ENCODE results near the gene TNRC6B. TPM values are rescaled to one million over a fixed set of nuclear protein-coding genes. Genes with fewer than 3 reads are reported as not detected.
"Not testable (repeated sequence)": the region's sequence is repeated elsewhere in the genome, so short reads cannot be mapped to it uniquely, and the experiment has no call there.

Gene TNRC6B
- total RNA-seq, 1 donor = 26.4 TPM

DNA sequence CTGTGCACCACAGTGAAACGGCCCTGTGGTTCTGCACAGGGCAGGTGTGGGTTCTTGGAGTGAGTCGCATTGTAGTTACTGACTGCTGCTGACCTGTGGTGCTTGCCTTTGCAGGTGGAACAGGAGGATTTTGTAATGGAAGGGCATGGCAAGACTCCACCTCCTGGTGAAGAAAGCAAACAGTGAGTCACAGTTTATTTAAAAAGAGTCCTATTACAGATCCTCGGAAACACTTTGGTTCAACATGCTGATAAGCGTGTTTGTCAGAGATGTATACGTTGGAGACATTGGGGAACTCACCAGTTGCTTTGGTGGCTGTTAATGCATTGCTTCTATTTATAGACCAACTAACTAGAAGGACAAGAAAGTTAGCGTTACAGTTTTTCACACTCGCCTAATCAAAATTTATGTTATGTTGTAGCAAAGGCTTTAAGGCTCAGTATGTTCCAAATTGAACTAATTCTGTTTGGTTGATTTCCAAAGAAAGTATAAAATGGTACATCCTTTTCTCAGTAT lies 21.7 kb upstream of the TNRC6B start:
- Histone ChIP-seq H3K4me2 (ENCODE audit: insufficient read depth, low read length) (no peak overlapping the region), H3K36me3 (ENCODE audit: insufficient read depth, low read length) (no peaks in the 10 kb centered on the region), H2AFZ (ENCODE audit: low read length) (no peak overlapping the region), H4K20me1 (ENCODE audit: insufficient read depth, low read length) (no peaks in the 10 kb centered on the region), H3K4me3 (ENCODE audit: insufficient read depth, low read length) (no peak overlapping the region), H3K27me3 (ENCODE audit: insufficient read depth, low read length) (no peaks in the 10 kb centered on the region), H3K4me1 (ENCODE audit: insufficient read depth, low read length) (no peaks in the 10 kb centered on the region), H3K9me3 (ENCODE audit: low read depth, low read length) (no peaks in the 10 kb centered on the region), H3K79me2 (ENCODE audit: insufficient read depth, low read length) (no peaks in the 10 kb centered on the region), H3K27ac (ENCODE audit: low read depth, low read length) (no peak overlapping the region)
- DNase-seq (ENCODE audit: insufficient read length, low spot score, missing footprints) = peak; percentile 60
- TF ChIP-seq, protein P1, sequence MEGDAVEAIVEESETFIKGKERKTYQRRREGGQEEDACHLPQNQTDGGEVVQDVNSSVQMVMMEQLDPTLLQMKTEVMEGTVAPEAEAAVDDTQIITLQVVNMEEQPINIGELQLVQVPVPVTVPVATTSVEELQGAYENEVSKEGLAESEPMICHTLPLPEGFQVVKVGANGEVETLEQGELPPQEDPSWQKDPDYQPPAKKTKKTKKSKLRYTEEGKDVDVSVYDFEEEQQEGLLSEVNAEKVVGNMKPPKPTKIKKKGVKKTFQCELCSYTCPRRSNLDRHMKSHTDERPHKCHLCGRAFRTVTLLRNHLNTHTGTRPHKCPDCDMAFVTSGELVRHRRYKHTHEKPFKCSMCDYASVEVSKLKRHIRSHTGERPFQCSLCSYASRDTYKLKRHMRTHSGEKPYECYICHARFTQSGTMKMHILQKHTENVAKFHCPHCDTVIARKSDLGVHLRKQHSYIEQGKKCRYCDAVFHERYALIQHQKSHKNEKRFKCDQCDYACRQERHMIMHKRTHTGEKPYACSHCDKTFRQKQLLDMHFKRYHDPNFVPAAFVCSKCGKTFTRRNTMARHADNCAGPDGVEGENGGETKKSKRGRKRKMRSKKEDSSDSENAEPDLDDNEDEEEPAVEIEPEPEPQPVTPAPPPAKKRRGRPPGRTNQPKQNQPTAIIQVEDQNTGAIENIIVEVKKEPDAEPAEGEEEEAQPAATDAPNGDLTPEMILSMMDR (IDR thresholded peaks at IDR 0.05; ENCODE audit: extremely low read depth, low read depth, low read length) = peak; percentile 16

DNA sequence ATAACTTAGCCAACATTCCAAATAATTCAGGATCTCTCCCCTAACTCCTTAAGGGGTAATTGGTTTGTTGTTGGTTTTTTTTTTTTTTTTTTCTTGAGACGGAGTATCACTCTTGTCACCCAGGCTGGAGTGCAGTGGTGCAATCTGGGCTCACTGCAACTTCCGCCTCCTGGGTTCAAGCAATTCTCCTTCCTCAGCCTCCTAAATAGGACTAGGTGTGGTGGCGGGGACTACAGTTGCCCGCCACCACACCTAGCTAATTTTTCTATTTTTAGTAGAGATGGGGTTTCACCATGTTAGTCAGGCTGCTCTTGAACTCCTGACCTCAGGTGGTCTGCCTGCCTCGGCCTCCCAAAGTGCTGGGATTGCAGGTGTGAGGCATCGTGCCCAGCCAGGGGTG lies 21.0 kb upstream of the TNRC6B start:
- H3K9me3 ChIP-seq (ENCODE audit: low read depth, low read length); DNase-seq (ENCODE audit: insufficient read length, low spot score, missing footprints); H3K79me2 ChIP-seq (ENCODE audit: insufficient read depth, low read length); H3K4me3 ChIP-seq (ENCODE audit: insufficient read depth, low read length); H3K27ac ChIP-seq (ENCODE audit: low read depth, low read length); H3K27me3 ChIP-seq (ENCODE audit: insufficient read depth, low read length); H3K36me3 ChIP-seq (ENCODE audit: insufficient read depth, low read length); H3K4me1 ChIP-seq (ENCODE audit: insufficient read depth, low read length); H4K20me1 ChIP-seq (ENCODE audit: insufficient read depth, low read length); H3K4me2 ChIP-seq (ENCODE audit: insufficient read depth, low read length); H2AFZ ChIP-seq (ENCODE audit: low read length): not testable (repeated sequence)

DNA sequence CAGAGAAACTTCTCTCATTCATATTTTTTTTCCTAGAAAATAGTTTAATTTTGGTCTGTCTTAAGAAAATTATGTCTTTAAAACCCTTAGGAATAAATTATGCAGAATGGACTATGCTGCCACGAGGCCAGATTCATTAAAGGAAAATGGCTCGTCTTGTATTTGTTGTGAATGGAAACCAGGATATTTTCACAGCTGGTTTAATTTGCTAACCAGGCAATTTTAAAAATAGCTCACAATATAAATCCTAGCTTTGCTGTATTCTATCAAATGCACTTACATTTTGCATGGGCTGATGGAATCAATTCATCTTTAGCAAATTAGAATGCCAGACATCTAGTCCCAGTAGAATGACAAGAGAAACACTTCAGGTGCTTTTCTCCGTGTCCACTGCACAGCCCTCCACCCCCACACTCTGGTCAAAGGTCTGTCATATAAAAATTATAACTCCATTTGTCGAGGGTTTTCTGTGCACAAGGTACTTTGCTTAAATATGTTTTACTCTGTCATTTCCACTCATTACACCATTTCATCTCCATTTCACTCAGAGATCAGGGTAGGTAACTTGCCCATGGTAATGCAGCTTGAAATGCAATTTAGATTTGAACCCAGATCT lies 20.3 kb upstream of the TNRC6B start:
- Histone ChIP-seq H3K27ac (ENCODE audit: low read depth, low read length) (no peak overlapping the region), H3K4me3 (ENCODE audit: insufficient read depth, low read length) (no peak overlapping the region), H3K4me1 (ENCODE audit: insufficient read depth, low read length) (no peaks in the 10 kb centered on the region), H3K4me2 (ENCODE audit: insufficient read depth, low read length) (no peak overlapping the region), H4K20me1 (ENCODE audit: insufficient read depth, low read length) (no peaks in the 10 kb centered on the region), H3K79me2 (ENCODE audit: insufficient read depth, low read length) (no peaks in the 10 kb centered on the region), H3K27me3 (ENCODE audit: insufficient read depth, low read length) (no peaks in the 10 kb centered on the region), H3K36me3 (ENCODE audit: insufficient read depth, low read length) (no peaks in the 10 kb centered on the region), H3K9me3 (ENCODE audit: low read depth, low read length) (no peaks in the 10 kb centered on the region), H2AFZ (ENCODE audit: low read length) (no peak overlapping the region)
- TF ChIP-seq, protein P1 (IDR thresholded peaks at IDR 0.05; ENCODE audit: extremely low read depth, low read depth, low read length) = no peak
- no peak for DNase-seq (ENCODE audit: insufficient read length, low spot score, missing footprints)

DNA sequence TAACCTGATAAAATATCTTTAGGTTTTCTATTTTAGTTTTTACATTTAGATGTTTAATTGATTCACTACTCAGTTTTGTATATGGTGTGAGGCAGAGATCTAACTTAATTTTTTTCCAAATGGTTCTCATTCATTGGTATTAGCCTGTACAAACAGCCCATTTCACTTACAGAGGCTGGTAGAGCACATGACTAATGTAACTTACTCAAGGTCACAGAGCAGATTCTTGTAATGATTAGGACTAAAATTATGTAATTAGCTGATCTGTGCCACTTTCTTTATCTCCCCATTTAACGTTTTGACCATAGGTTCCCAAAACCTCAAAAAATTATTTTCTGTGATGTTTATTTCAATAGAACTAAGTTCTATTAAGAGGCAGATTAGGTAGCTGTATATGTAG lies 16.5 kb upstream of the TNRC6B start:
- no peaks in the 10 kb centered on the region for H3K4me1 ChIP-seq (ENCODE audit: insufficient read depth, low read length)
- DNase-seq (ENCODE audit: insufficient read length, low spot score, missing footprints) = no peak
- no peak overlapping the region for H3K4me3 ChIP-seq (ENCODE audit: insufficient read depth, low read length)
- H3K4me2 ChIP-seq (ENCODE audit: insufficient read depth, low read length) = no peak overlapping the region
- H3K9me3 ChIP-seq (ENCODE audit: low read depth, low read length) = no peaks in the 10 kb centered on the region
- no peak overlapping the region for H3K27ac ChIP-seq (ENCODE audit: low read depth, low read length)
- no peaks in the 10 kb centered on the region for H3K36me3 ChIP-seq (ENCODE audit: insufficient read depth, low read length)
- H4K20me1 ChIP-seq (ENCODE audit: insufficient read depth, low read length) = no peaks in the 10 kb centered on the region
- H2AFZ ChIP-seq (ENCODE audit: low read length) = no peak overlapping the region
- no peaks in the 10 kb centered on the region for H3K27me3 ChIP-seq (ENCODE audit: insufficient read depth, low read length)
- no peaks in the 10 kb centered on the region for H3K79me2 ChIP-seq (ENCODE audit: insufficient read depth, low read length)
- TF ChIP-seq, protein P1 (IDR thresholded peaks at IDR 0.05; ENCODE audit: extremely low read depth, low read depth, low read length) = no peak

DNA sequence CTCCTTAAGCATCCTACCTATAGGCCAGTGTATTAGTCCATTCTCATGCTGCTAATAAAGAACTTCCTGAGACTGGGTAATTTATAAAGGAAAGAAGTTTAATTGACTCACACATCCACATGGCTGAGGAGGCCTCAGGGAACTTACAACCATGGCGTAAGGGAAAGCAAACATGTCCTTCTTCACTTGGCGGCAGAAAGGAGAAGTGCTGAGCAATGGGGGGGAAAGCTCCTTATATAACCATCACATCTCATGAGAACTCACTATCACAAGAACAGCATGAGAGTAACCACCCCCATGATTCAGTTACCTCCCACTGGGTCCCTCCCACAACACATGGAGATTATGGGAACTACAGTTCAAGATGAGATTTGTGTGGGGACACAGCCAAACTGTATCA lies 12.2 kb upstream of the TNRC6B start:
- not testable (repeated sequence) for H3K27me3 ChIP-seq (ENCODE audit: insufficient read depth, low read length); H3K9me3 ChIP-seq (ENCODE audit: low read depth, low read length); H3K36me3 ChIP-seq (ENCODE audit: insufficient read depth, low read length); H4K20me1 ChIP-seq (ENCODE audit: insufficient read depth, low read length); H3K79me2 ChIP-seq (ENCODE audit: insufficient read depth, low read length); H3K4me1 ChIP-seq (ENCODE audit: insufficient read depth, low read length); H3K4me3 ChIP-seq (ENCODE audit: insufficient read depth, low read length); H3K4me2 ChIP-seq (ENCODE audit: insufficient read depth, low read length); DNase-seq (ENCODE audit: insufficient read length, low spot score, missing footprints); H2AFZ ChIP-seq (ENCODE audit: low read length); H3K27ac ChIP-seq (ENCODE audit: low read depth, low read length)
